Body of pancreas (tissue), 4 donors: ENCODE results near the gene P2RX5.

Experiments used
- CTCF ChIP-seq, 7 experiments: fragments of 450-650 bp in 4 of 7; fragments of 200-600 bp in 3 of 7; sonication (generic) in 3 of 7; IDR thresholded peaks; one replicate each; pipeline ENCODE4 v1.5.1; 2016 to 2019; ENCODE audit warnings: antibody characterized with exemption in 7 of 7
- POLR2A ChIP-seq, 3 donors: fragments of 450-650 bp; IDR thresholded peaks; one replicate each; pipeline ENCODE4 v1.6.1; 2016; ENCODE audit warnings: antibody characterized with exemption in 3 of 3, mild to moderate bottlenecking in 2 of 3

GRCh38 chr17:3688852-3689261, 7.1 kb downstream of the P2RX5 start:
- no peak for TF ChIP-seq POLR2A (IDR thresholded peaks at IDR 0.05)
- no peak for TF ChIP-seq CTCF (IDR thresholded peaks at IDR 0.05)
